ENCODE data around the gene PWWP2A.
"Not testable (repeated sequence)": the region's sequence is repeated elsewhere in the genome, so short reads cannot be mapped to it uniquely, and the experiment has no call there.

Gene PWWP2A

GRCh38 chr5:160079753-160080152, 39.5 kb downstream of the PWWP2A start:
- DNase-seq (ENCODE audit: low read depth in 4 of 4, low spot score in 1 of 4): no peak

- no peak for DNase-seq (ENCODE audit: low read depth in 4 of 4, low spot score in 1 of 4)
These were observed 42.3 kb downstream of the PWWP2A start for GRCh38 chr5:160076997-160077396.

- no peak for DNase-seq (ENCODE audit: low read depth in 4 of 4, low spot score in 1 of 4)
These were observed 44.2 kb downstream of the PWWP2A start for GRCh38 chr5:160075073-160075472.

GRCh38 chr5:160071916-160072315, 47.3 kb downstream of the PWWP2A start:
- DNase-seq (ENCODE audit: low read depth in 4 of 4, low spot score in 1 of 4): no peak

- DNase-seq (ENCODE audit: low read depth in 4 of 4, low spot score in 1 of 4): no peak
These were observed 47.7 kb downstream of the PWWP2A start for GRCh38 chr5:160071516-160071915.

- DNase-seq (ENCODE audit: low read depth in 4 of 4, low spot score in 1 of 4): not testable (repeated sequence)
These were observed 50.1 kb downstream of the PWWP2A start for GRCh38 chr5:160069120-160069519.

- no peak for DNase-seq (ENCODE audit: low read depth in 4 of 4, low spot score in 1 of 4)
These were observed 54.1 kb downstream of the PWWP2A start for GRCh38 chr5:160064995-160065614.

- DNase-seq (ENCODE audit: low read depth in 4 of 4, low spot score in 1 of 4): no peak
These were observed 54.8 kb downstream of the PWWP2A start for GRCh38 chr5:160064417-160064810.

GRCh38 chr5:160061770-160062169, 57.5 kb downstream of the PWWP2A start:
- no peak for DNase-seq (ENCODE audit: low read depth in 4 of 4, low spot score in 1 of 4)

- DNase-seq (ENCODE audit: low read depth in 4 of 4, low spot score in 1 of 4): no peak
These were observed 59.2 kb downstream of the PWWP2A start for GRCh38 chr5:160060001-160060400.

- no peak for DNase-seq (ENCODE audit: low read depth in 4 of 4, low spot score in 1 of 4)
These were observed 62.0 kb downstream of the PWWP2A start for GRCh38 chr5:160057256-160057655.

GRCh38 chr5:160054831-160055230, 64.4 kb downstream of the PWWP2A start:
- DNase-seq (ENCODE audit: low read depth in 4 of 4, low spot score in 1 of 4): no peak

- DNase-seq (ENCODE audit: low read depth in 4 of 4, low spot score in 1 of 4): no peak
These were observed 65.2 kb downstream of the PWWP2A start for GRCh38 chr5:160054047-160054446.

GRCh38 chr5:160049099-160049498, 70.2 kb downstream of the PWWP2A start:
- DNase-seq (ENCODE audit: low read depth in 4 of 4, low spot score in 1 of 4): no peak

GRCh38 chr5:160048131-160048530, 71.1 kb downstream of the PWWP2A start:
- no peak for DNase-seq (ENCODE audit: low read depth in 4 of 4, low spot score in 1 of 4)

- DNase-seq (ENCODE audit: low read depth in 4 of 4, low spot score in 1 of 4): no peak
These were observed 71.8 kb downstream of the PWWP2A start for GRCh38 chr5:160047423-160047822.

GRCh38 chr5:160044967-160045366, 74.3 kb downstream of the PWWP2A start:
- DNase-seq (ENCODE audit: low read depth in 4 of 4, low spot score in 1 of 4): no peak

GRCh38 chr5:160044391-160044804, 74.9 kb downstream of the PWWP2A start:
- DNase-seq (ENCODE audit: low read depth in 4 of 4, low spot score in 1 of 4): no peak

GRCh38 chr5:160042671-160043070, 76.6 kb downstream of the PWWP2A start:
- DNase-seq (ENCODE audit: low read depth in 4 of 4, low spot score in 1 of 4): no peak

All from stimulated activated CD4-positive, alpha-beta T cell treated with anti-CD3 and anti-CD28 coated beads, Interleukin-1b, Interleukin-23, amount 100 ng/mL, for 24 hours (primary cell).